HG02763 (cell line): ENCODE measurements around the gene IFNG.
A peak's percentile ranks its signal among the peaks of the same experiment; 100 is the strongest.

ENCODE experiments used
- ATAC-seq: cut with Tn5 transposase; IDR thresholded peaks from one replicate; pipeline ENCODE4 v1.9.1; 2021; ENCODE audit warnings: mild to moderate bottlenecking, moderate library complexity; ENCODE audit not compliant: unreplicated experiment

The IFNG gene

DNA sequence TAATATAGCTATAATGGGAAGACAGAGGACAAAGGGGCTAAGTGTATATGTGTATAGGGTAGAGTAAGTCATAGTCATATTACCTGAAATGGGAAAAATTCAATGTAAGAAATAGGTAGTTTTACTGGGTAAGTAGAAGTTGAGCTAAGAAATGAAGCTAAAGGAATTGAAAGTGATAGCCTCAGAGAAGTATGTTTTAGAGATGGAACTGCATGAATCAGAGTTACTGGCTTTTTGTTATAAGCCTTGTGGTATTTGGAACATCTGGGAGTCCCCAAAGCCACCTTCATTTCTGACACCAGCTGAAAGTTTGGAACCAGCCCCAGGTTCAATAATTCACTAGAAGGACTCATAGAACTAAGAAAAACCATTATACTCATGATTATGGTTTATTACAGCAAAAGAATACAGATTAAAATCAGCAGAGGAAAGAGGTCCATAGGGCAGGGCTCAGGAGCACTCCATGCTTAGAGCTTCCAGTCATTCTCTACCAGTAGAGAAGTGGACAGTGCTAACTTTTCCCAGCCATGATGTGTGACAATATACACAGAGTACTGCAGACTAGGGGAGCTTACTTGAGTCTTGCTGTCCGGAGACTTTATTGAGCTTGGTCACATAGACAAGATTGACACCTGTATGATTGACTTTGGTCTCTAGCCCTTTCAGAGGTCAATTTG lies 9.8 kb upstream of the IFNG start:
- no peak for ATAC-seq

DNA sequence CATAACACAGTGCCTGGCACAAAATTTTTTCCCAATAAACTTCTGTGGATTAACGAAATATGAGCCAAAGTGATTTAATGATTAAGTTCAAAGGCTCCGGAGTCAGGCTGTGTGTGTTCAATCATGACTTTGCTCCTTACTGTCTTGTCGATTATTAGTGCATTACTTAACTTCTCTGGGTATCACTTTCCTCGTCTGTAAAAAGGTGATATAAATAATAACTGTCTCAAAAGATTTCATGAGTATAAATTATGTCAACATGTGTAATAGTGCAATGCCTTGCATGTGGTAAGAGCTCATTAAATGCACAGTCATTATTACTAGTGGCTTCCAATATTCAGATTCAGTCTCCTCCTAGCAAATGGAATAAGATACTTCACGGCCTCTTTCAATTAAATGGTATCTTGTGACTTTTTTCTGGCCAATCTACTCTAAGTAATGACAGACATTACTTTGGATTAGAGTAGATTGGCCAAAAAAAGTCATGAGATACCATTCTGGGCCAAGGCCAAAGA lies 6.8 kb upstream of the IFNG start:
- no peak for ATAC-seq

GRCh38 chr12:68163560-68164081 lies 4.1 kb upstream of the IFNG start:
- peak; percentile 49 for ATAC-seq

DNA sequence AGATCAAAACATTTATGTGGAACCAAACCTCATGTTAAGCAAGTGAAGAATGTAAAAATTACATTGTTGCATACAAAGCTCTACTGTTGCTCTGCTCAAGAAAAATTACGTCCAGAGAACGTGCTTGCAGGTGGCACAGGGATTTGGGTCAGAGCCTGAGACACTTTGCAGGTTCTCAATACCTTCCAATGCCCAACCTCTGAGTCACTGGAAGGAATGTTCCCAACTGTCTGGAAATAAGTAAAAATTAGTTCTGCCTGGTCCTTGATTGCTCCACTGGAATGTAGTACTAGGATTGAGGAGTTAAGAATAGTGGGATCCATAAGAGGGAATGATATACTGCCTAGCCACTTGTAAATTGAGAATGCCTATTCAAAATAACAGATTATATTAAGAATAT lies 2.8 kb upstream of the IFNG start:
- ATAC-seq: no peak

- no peak for ATAC-seq
Measured at GRCh38 chr12:68158432-68158831, 1.1 kb downstream of the IFNG start.

DNA sequence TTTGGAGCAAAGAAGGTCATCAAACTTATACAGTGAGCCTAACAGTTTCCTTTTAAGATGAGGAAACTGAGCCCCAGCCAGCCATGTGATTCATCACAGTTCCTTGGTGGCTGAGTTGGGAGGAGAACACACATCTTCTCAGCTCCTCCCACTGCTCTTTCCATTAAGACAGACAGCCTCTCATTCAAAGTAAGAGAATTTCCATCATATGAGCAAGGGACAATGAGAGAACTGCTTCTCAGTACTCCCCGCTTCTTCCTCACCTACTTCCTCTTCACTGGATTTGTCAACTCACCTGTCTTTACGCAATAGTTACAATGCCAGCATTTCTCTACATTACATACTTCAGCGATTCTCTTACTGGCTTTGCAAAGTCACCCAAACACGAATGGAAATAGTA lies 2.2 kb downstream of the IFNG start:
- no peak for ATAC-seq

GRCh38 chr12:68156636-68157035 lies 2.9 kb downstream of the IFNG start:
- no peak for ATAC-seq

DNA sequence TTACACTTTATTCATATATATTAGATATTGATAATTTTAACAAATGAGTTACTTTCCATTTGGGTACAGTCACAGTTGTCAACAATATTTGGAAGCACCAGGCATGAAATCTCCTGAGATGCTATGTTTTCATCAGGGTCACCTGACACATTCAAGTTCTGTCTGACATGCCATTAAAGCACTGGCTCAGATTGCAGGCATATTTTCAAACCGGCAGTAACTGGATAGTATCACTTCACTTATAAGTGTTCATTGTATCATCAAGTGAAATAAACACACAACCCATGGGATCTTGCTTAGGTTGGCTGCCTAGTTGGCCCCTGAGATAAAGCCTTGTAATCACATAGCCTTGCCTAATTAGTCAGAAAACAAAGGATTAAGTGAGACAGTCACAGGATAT lies 4.8 kb downstream of the IFNG start:
- no peak for ATAC-seq

DNA sequence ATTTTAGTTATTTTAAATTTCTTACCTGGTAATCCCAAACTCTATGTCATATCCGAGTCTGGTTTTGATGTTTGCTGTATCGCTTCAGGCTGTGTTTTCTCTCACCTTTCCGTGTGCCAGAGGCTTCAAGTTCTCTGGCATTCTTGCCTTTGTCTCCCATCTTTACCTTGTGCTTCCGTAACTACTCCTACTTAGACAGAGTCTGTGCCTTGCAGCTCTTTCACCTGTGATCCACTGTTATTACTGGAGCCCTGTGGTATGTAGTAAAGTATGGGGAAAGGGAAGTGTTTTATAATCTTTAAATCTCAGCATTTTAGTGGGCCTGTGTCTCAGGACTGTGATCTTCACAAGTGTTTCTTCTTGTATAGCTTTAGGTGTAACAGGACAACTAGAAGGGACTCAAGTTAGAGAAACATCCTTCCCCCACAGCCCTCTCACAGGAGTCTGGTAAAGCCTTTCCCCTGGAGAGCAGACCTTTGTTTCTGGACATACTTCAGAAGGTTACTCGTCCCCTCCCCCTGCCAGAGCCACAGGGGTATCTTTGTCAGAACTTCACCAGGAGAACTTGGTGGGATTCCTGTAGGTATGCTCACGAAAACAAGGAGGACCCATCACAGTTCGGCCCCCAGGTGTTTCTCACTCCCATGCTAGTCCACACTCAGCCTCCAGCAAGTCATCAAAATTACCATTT lies 11.1 kb downstream of the IFNG start:
- no peak for ATAC-seq

DNA sequence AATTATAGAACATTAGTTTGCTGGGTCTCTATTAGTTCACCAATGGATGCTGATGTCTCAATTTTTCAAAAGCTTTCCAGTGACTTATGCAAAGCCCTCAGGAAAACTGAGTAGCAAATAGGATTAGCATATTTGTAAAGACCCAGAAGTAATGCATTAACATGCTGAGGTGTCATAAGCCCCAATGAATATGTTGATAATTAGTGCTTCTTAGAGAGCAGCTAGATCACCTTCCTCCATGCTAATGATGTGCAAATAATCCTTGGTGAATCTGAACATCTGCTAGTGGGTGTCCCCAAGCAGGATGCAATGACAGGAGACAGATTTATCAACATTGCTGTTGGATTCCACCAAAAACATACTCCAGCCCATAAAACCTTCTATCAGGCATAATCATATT lies 19.0 kb downstream of the IFNG start:
- ATAC-seq: no peak

- ATAC-seq: no peak
Measured at GRCh38 chr12:68139941-68140340, 19.6 kb downstream of the IFNG start.

GRCh38 chr12:68139001-68139400 lies 20.5 kb downstream of the IFNG start:
- no peak for ATAC-seq

- no peak for ATAC-seq
Measured at GRCh38 chr12:68138480-68138879, 21.1 kb downstream of the IFNG start.

DNA sequence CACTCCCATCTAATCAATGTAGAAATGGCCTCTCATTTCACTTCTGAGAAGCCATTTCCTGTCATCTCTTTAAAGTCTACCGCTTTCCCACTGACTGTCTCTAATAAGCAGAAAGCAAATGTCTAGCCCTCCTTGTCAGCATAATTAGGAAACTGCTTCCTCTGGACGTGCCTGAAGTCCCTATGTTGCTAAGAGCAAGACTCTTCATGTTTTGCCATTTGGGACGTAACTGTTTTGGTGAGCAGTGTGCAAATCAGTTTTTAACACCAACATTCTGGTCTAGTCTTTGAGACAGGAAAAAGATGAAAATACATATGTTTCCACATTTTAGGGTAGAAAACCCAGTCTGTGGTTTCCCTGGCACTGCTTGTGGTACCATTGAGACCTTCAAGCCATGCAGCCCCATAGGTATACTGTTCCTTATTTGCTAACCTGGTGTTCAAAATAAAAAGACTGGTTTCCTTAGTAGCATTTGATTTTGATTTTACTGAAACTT lies 22.2 kb downstream of the IFNG start:
- no peak for ATAC-seq

GRCh38 chr12:68135520-68135919 lies 24.0 kb downstream of the IFNG start:
- ATAC-seq: no peak

DNA sequence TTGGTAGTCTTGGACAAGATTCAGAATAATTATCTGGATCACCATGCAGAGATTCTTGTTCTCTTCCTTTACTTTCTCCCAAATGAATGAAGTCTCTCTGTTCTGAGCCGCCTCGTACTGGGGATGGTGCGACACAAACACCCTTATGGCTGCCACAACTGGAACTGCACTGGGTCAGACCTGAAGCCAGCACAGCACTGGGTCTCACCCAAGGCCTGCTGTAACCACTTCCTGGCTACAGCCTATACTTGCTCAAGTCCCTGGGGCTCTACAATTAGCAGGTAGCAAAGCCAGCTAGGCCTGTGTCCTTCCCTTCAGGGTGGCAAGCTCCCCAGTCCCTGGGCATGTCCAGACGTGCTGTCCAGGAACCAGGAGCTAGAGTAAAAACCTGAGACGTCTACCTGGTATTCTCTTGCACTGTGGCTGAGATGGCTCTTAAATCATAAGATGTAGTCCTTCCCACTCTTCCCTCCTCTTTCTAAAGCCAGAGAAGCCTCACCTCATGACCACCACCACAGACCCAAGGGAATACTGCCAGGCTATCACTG lies 27.6 kb downstream of the IFNG start:
- ATAC-seq: no peak

- no peak for ATAC-seq
Measured at GRCh38 chr12:68129979-68130378, 29.6 kb downstream of the IFNG start.

DNA sequence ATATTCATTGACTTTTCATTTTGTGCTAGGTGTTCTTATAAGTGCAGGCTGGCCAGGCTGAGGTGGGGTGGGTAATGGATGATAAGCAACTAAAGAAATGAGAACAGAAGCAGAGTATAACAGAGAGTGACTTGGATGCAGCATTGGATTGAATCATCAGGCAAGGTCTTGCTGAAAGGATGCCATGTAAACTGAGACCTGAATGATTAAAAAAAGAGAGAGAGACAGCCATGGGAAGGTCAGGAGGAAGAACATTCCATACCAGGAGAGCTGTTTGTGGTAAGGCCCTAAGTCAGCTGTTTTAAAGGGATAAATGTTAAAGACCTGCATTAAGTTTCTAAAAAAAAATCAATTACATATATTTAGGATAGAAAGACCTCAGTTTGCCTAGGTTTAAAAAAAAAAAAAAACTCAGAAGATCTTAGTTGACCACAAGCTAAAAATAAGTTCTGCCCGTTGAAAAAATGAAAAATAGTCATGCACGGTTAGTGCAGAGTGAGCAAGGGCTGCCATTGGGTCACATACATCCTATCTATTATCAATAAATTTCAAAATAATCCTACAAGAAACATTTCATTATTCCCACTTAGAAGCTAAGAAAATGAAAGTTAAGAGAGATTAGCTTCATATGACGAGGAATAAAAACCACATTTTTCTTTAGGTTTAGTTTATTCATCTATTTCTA lies 37.2 kb downstream of the IFNG start:
- no peak for ATAC-seq

DNA sequence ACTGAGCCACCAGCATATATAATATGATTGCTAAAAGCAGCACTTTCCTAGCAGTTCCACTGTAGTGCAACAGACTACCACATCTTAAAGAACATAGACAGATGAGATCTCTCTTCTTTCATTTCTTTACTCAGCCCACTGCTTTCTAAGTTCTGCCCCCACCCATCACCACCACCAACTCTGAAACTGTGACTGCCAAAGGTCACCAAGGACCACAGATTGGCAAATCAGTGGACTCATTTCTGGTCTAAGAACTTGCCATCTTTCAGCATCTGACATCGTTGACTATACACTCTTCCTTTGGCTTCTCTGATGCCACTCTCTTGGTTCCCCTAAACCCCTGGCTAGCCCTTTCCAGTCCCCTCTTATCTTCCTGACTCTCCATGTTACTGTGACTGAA lies 38.4 kb downstream of the IFNG start:
- no peak for ATAC-seq

DNA sequence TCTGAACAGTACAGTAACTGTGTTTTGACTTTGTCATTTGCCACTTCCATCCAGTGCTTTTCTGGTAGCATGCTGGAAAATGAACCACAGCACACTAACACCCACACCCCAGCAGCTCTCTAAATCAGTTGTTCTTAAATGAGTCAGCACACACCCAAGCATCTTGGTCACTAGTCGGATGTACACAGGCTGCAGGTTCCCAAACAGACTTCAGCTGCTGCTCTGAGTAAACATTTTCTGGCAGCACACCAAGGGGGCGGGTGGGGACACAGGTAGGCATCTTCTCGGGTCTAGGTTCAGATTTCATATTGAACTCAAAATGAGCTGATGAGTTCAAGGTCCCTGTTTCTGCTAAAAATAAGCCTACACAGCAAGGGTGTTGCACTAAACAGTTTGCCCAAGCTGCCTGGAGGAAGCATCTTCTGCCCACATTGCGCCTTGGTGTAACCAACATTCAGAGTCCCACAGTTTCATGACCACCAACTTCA lies 39.8 kb downstream of the IFNG start:
- peak; percentile 81 for ATAC-seq

DNA sequence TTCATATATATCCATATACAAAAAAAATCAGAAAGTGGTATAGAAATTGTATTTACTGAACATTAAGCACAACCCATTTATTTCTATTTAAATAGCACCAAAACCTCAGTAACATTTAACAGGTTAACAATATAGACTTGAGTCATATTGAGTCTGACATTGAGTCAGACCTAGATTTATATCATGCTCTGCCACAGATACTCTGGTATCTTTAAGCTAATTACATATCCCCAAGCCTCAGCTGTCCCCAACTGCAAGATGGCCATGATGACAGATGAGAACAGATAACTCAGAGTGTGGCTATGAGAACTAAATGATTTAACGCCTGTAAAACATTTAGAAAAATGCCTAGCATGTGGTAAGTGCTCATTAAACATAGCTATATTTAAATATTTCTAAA lies 40.3 kb downstream of the IFNG start:
- peak; percentile 53 for ATAC-seq
